PC-9 (cell line): ENCODE data around the gene ELMO1.

Experiments
- CTCF ChIP-seq: fragments of 200-600 bp; sonication (generic); conservative IDR thresholded peaks from 2 replicates; pipeline ENCODE4 v1.6.1; 2017; ENCODE audit warnings: mixed run types, antibody characterized with exemption, mild to moderate bottlenecking, moderate library complexity
- EZH2 ChIP-seq: fragments of 200-600 bp; sonication (generic); IDR thresholded peaks from 2 replicates; pipeline ENCODE4 v1.8.0; 2017; ENCODE audit warnings: antibody characterized with exemption, low read depth

GRCh38 chr7:37056234-37056912 lies 392.3 kb downstream of the ELMO1 start:
- no peak for TF ChIP-seq CTCF
- TF ChIP-seq EZH2, result no peak
